ENCODE measurements around the gene EPN3. TPM values are rescaled to one million over a fixed set of nuclear protein-coding genes. Genes with fewer than 3 reads are reported as not detected.

EPN3 gene
- total RNA-seq, 2 experiments from 2014 or later = not detected

DNA sequence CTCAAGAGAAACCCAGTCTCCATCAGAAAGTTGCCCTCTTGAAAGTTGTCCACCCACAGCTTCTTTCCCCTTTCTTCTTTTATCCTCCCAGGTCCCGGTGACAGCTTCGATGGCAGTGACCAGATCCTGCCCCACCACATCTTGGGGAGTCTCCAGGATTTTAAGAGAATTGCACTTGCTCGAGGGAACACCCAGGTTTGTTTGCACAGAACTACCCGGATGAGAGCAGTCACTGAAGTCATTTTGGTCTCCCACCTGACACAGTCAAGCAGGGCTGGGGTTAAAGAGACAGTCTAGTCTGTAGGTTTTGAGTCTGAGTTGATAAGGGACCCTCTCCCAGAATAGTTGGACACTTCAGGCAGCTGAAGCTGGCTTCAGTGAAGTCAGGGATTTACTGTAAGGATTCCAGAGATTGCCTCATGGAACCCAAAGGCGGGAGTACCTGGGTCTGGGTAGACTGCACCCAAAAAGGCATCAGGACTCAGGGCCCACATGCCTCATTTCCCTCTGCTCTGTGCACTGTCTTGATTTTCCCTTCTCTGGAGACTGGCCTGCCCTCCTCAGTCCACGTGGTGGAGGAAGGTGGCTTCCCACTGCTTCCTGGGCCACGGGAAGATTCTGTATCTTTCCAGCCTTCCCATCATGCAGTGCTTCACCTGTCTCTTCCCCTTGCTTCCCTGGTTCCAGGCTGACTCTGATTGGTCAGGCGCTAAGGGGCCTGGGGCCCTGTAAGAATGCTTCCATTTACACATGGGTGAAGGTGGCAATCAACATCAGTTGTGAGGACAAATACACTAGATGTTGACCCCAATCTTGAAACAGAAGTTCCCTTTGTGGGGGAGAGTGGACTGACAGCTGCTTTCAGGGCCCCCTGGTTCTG is 14.8 kb upstream of the EPN3 start:
- POLR2A ChIA-PET = interaction anchor here (0.5 kb wide), 1 partner anchor 678 kb away, joined by 3 read pairs; no protein-coding TSS in a partner anchor

DNA sequence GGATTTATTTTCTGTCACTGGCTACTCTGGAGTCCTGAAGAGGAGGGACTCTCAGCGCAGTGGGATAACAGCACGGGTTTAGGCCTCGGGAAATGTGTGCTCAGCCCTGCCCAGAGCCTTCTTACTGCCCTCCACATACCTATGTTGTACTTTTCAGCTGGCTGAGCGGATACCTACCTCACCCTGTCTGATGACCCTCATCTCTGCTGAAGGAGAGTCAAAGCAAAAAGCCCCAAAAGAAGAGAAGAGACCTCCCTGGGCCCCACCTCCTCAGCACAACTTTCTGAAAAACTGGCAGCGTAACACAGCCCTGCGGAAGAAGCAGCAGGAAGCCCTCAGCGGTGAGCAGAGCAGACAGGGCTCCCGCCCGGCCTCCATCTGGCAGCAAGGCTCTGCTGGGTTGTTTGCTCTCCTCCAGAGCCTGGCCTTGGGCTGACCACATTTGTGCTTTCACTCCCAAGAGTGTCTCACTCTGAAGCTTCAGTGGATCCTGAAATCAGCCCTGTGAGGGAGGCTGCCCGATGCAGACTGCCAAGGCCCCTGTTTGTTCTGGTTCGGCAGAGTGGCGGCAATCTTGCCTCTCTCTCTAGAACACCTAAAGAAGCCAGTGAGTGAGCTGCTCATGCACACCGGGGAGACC is 14.0 kb upstream of the EPN3 start:
- intact Hi-C loops (cut with DNase I, micrococcal nuclease) = no loop called here
- Histone ChIP-seq H3K27me3 (ENCODE audit: control insufficient read depth in 1 of 2, insufficient read depth in 2 of 2, low read length in 2 of 2) (no peaks in the 10 kb centered on the region), H3K4me1 (ENCODE audit: insufficient read depth, low read length) (peaks cover 9% of the 10 kb centered on the region), H3K27ac (ENCODE audit: low read depth in 1 of 2, low read length in 2 of 2) (no peak overlapping the region), H3K4me3 (ENCODE audit: low read length) (no peak overlapping the region), H3K9me3 (ENCODE audit: control insufficient read depth in 1 of 2, insufficient read depth in 1 of 2, low read length in 2 of 2) (no peaks in the 10 kb centered on the region), H3K36me3 (ENCODE audit: insufficient read depth, low read length) (no peaks in the 10 kb centered on the region)
- POLR2A ChIA-PET = no interaction called here
- no peaks in the 10 kb centered on the region for H3K9me3 Mint-ChIP-seq
- H3K27ac Mint-ChIP-seq = no peak overlapping the region
- ATAC-seq (ENCODE audit: poor library complexity) (no peak), DNase-seq (no peak)
- TF ChIP-seq, protein P1, sequence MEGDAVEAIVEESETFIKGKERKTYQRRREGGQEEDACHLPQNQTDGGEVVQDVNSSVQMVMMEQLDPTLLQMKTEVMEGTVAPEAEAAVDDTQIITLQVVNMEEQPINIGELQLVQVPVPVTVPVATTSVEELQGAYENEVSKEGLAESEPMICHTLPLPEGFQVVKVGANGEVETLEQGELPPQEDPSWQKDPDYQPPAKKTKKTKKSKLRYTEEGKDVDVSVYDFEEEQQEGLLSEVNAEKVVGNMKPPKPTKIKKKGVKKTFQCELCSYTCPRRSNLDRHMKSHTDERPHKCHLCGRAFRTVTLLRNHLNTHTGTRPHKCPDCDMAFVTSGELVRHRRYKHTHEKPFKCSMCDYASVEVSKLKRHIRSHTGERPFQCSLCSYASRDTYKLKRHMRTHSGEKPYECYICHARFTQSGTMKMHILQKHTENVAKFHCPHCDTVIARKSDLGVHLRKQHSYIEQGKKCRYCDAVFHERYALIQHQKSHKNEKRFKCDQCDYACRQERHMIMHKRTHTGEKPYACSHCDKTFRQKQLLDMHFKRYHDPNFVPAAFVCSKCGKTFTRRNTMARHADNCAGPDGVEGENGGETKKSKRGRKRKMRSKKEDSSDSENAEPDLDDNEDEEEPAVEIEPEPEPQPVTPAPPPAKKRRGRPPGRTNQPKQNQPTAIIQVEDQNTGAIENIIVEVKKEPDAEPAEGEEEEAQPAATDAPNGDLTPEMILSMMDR (IDR thresholded peaks at IDR 0.05) = no peak
- no peak overlapping the region for H3K4me3 Mint-ChIP-seq
- H3K4me1 Mint-ChIP-seq (ENCODE audit: low read depth) = peaks cover 8% of the 10 kb centered on the region
- no peaks in the 10 kb centered on the region for H3K27me3 Mint-ChIP-seq
- H3K36me3 Mint-ChIP-seq (ENCODE audit: low read depth) = no peaks in the 10 kb centered on the region
- CTCF ChIA-PET = no interaction called here

More for the DNA sequence above, 14.8 kb upstream of the EPN3 start:
- no peaks in the 10 kb centered on the region for H3K27me3 ChIP-seq (ENCODE audit: control insufficient read depth in 1 of 2, insufficient read depth in 2 of 2, low read length in 2 of 2)
- no peaks in the 10 kb centered on the region for H3K36me3 ChIP-seq (ENCODE audit: insufficient read depth, low read length)
- Mint-ChIP-seq H3K27ac (no peak overlapping the region), H3K27me3 (no peaks in the 10 kb centered on the region), H3K4me1 (ENCODE audit: low read depth) (peaks cover 8% of the 10 kb centered on the region), H3K9me3 (no peaks in the 10 kb centered on the region), H3K4me3 (no peak overlapping the region), H3K36me3 (ENCODE audit: low read depth) (no peaks in the 10 kb centered on the region)
- no peaks in the 10 kb centered on the region for H3K9me3 ChIP-seq (ENCODE audit: control insufficient read depth in 1 of 2, insufficient read depth in 1 of 2, low read length in 2 of 2)
- no peak overlapping the region for H3K4me3 ChIP-seq (ENCODE audit: low read length)
- TF ChIP-seq, protein P1 (IDR thresholded peaks at IDR 0.05) = no peak
- no peak for DNase-seq
- CTCF ChIA-PET = no interaction called here
- ATAC-seq (ENCODE audit: poor library complexity) = no peak
- H3K4me1 ChIP-seq (ENCODE audit: insufficient read depth, low read length) = peaks cover 9% of the 10 kb centered on the region
- H3K27ac ChIP-seq (ENCODE audit: low read depth in 1 of 2, low read length in 2 of 2) = no peak overlapping the region
- intact Hi-C loops (cut with DNase I, micrococcal nuclease) = no loop called here

DNA sequence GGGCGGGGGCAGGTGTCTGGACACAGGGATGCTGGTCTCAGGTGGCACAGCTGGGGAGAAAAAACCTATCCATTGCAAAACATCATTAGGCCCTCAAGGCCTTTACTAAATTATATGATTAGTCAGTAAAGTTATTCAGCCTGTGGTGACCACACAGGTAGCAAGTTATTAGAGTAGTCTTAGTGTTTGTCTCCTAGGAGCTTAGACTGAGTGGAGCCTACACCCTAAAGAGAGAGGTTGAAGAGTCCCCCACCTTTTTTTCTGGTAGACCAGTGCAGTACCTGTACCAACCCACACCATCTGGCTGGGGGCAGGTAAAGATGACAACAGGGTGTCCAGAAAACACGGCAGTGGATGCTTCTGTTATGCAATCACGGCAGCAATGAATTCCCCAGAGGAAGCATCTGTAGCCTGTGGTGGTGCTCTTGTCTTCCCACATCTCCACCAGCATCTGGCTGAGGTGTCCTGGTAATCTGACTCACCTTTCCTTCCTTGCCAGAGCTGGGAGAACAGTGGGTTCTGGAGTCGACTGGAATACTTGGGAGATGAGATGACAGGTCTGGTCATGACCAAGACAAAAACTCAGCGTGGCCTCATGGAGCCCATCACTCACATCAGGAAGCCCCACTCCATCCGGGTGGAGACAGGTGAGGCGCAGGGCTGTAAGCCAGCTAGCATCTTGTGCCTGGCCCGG is 13.2 kb upstream of the EPN3 start:
- intact Hi-C loops (cut with DNase I, micrococcal nuclease) = no loop called here
- TF ChIP-seq, protein P1 (IDR thresholded peaks at IDR 0.05) = no peak
- Mint-ChIP-seq H3K27me3 (no peaks in the 10 kb centered on the region), H3K9me3 (no peaks in the 10 kb centered on the region), H3K36me3 (ENCODE audit: low read depth) (no peaks in the 10 kb centered on the region), H3K4me1 (ENCODE audit: low read depth) (peaks cover 8% of the 10 kb centered on the region), H3K27ac (no peak overlapping the region), H3K4me3 (no peak overlapping the region)
- no peak overlapping the region for H3K4me3 ChIP-seq (ENCODE audit: low read length)
- H3K27ac ChIP-seq (ENCODE audit: low read depth in 1 of 2, low read length in 2 of 2) = no peak overlapping the region
- ATAC-seq (ENCODE audit: poor library complexity) = no peak
- no peaks in the 10 kb centered on the region for H3K36me3 ChIP-seq (ENCODE audit: insufficient read depth, low read length)
- CTCF ChIA-PET = no interaction called here
- no peaks in the 10 kb centered on the region for H3K27me3 ChIP-seq (ENCODE audit: control insufficient read depth in 1 of 2, insufficient read depth in 2 of 2, low read length in 2 of 2)
- H3K4me1 ChIP-seq (ENCODE audit: insufficient read depth, low read length) = peaks cover 9% of the 10 kb centered on the region
- POLR2A ChIA-PET = no interaction called here
- no peak for DNase-seq
- no peaks in the 10 kb centered on the region for H3K9me3 ChIP-seq (ENCODE audit: control insufficient read depth in 1 of 2, insufficient read depth in 1 of 2, low read length in 2 of 2)

Data from CD4-positive, alpha-beta T cell (primary cell).